ENCODE results near the gene MYBBP1A. TPM values are rescaled to one million over a fixed set of nuclear protein-coding genes. Genes with fewer than 3 reads are reported as not detected.

MYBBP1A gene
- total RNA-seq, 1 experiment from 2014 or later = 130 TPM

DNA sequence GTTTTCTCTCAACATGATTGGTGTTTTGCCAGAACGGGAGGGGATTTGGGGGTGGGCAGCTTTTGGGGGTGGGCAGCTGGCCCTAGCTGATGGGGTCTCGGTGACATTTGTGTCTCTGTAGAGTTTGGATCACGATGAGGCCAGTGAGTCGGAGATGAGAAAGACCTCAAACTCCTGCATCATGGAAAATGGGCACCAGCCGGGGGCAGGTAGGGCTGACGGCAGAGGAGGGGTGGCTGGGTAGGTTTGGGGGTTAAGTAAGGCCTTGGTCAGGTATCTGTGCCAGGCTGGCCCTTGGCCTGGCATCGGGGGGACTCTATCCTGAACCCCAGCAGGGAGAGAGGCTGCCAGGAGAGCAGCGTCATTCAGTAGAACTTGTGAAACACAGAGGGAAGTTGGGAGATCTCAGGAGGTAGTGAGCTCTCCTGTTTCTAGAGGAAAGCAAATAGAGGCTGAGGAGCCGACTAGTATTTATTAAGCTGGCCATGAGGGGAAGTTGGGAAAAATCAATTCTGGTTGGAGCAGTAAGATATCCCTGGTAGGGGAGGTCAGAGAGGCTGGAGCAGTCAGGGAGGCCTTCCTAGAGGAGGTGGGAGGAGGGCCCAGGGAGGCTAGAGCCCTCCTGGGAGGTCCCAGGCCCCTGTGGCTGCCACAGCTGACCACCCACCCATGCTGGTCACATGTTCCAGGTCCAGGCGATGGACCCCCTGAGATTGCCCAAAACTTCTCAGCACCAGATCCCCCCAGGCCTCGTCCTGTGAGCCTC lies 37.2 kb upstream of the MYBBP1A start:
- Histone ChIP-seq H3K9me2 (ENCODE audit: insufficient read depth) (no peaks in the 10 kb centered on the region), H3K27me3 (ENCODE audit: insufficient read depth, low read length) (peaks cover 3% of the 10 kb centered on the region; the same call in 1 of the 2 replicates), H3K9me3 (ENCODE audit: control insufficient read depth in 1 of 2, insufficient read depth in 1 of 2, low read depth in 1 of 2, low read length in 2 of 2) (no peaks in the 10 kb centered on the region), H3K27ac (ENCODE audit: low read depth, low read length) (no peak overlapping the region), H3K79me2 (ENCODE audit: insufficient read depth, low read length) (no peaks in the 10 kb centered on the region), H3K4me1 (ENCODE audit: control insufficient read depth in 1 of 2, insufficient read depth in 2 of 2, low read length in 2 of 2) (peaks cover 3 to 9% of the 10 kb centered on the region in 2 experiments), H2AFZ (ENCODE audit: low read depth, low read length, poor library complexity, severe bottlenecking) (no peak overlapping the region), H3K9ac (ENCODE audit: low read length) (no peak overlapping the region), H3K36me3 (ENCODE audit: control insufficient read depth in 1 of 2, insufficient read depth in 2 of 2, low read length in 2 of 2) (no peaks in the 10 kb centered on the region), H3K4me3 (replicated peaks in 1 of 2; ENCODE audit: low read depth in 1 of 2, low read length in 2 of 2) (no peak overlapping the region), H3K4me2 (ENCODE audit: low read length) (no peak overlapping the region), H4K20me1 (ENCODE audit: insufficient read depth) (no peaks in the 10 kb centered on the region)
- no TSS peak for BruUV-seq (replicated peaks)
- ChIA-PET POLR2A (no interaction called here), RAD21 (ENCODE audit: low non-redundant PET in 1 of 2, low total read pairs in 2 of 2, uncharacterized antibody in 2 of 2, unreplicated experiment in 2 of 2) (no interaction called here), CTCF (interaction anchor here (0.7 kb wide), 2 partner anchors 18 to 26 kb away, joined by 4 read pairs; no protein-coding TSS in a partner anchor)
- DNase-seq (ENCODE audit: low read depth, low spot score) (no peak), ATAC-seq (no peak)
- intact Hi-C loops (cut with micrococcal nuclease) = no loop called here
- TF ChIP-seq POLR2AphosphoS5 (IDR thresholded peaks at IDR 0.05; ENCODE audit: low read depth, low read length) (no peak), ZFX (IDR thresholded peaks at IDR 0.05) (no peak), RAD21 (IDR thresholded peaks at IDR 0.05; ENCODE audit: low read depth) (no peak), EGR1 (IDR thresholded peaks at IDR 0.05; ENCODE audit: low read depth) (no peak), JUND (IDR thresholded peaks at IDR 0.05) (no peak), YY1 (IDR thresholded peaks at IDR 0.05; ENCODE audit: extremely low read depth, insufficient replicate concordance, low read depth, low read length) (no peak), POLR2A (IDR thresholded peaks at IDR 0.05; ENCODE audit: borderline replicate concordance, extremely low read depth, insufficient read depth, insufficient read length) (no peak), TCF7L2 (IDR thresholded peaks at IDR 0.05; ENCODE audit: borderline replicate concordance, extremely low read depth, insufficient read depth, insufficient read length) (no peak)
- TF ChIP-seq, protein P1, sequence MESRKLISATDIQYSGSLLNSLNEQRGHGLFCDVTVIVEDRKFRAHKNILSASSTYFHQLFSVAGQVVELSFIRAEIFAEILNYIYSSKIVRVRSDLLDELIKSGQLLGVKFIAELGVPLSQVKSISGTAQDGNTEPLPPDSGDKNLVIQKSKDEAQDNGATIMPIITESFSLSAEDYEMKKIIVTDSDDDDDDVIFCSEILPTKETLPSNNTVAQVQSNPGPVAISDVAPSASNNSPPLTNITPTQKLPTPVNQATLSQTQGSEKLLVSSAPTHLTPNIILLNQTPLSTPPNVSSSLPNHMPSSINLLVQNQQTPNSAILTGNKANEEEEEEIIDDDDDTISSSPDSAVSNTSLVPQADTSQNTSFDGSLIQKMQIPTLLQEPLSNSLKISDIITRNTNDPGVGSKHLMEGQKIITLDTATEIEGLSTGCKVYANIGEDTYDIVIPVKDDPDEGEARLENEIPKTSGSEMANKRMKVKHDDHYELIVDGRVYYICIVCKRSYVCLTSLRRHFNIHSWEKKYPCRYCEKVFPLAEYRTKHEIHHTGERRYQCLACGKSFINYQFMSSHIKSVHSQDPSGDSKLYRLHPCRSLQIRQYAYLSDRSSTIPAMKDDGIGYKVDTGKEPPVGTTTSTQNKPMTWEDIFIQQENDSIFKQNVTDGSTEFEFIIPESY (IDR thresholded peaks at IDR 0.05; ENCODE audit: extremely low read depth, insufficient replicate concordance, low read length) = no peak
